Right lobe of liver (tissue), 6 donors: ENCODE results near the gene ATP2B1. TPM values are rescaled to one million over a fixed set of nuclear protein-coding genes. Genes with fewer than 3 reads are reported as not detected.

Experiments
- ATAC-seq, 4 donors: fragments of 200-7000 bp; cut with Tn5 transposase; one replicate each; pipeline ENCODE4 v1.9.1; 2020; ENCODE audit warnings: mild to moderate bottlenecking in 4 of 4, moderate library complexity in 4 of 4
- DNase-seq, 3 donors: peaks; one replicate each; pipeline ENCODE4 v3.0.0-alpha.2; 2020
- H3K27ac ChIP-seq, 3 donors: fragments of 200-600 bp; one replicate each; pipeline ENCODE4 v1.8.0; 2022
- H3K27me3 ChIP-seq, 2 donors: fragments of 200-600 bp; one replicate each; pipeline ENCODE4 v1.8.0; 2022
- H3K36me3 ChIP-seq, 4 donors: fragments of 200-600 bp; sonication (generic) in 1 of 4; one replicate each; pipeline versions ENCODE4 v1.5.1 to v1.8.0; 2017 to 2022; ENCODE audit warnings: control low read depth in 1 of 4
- H3K4me1 ChIP-seq, 4 donors: fragments of 200-600 bp; sonication (generic) in 1 of 4; one replicate each; pipeline versions ENCODE4 v1.5.1 to v1.8.0; 2017 to 2022; ENCODE audit warnings: control low read depth in 1 of 4
- H3K4me3 ChIP-seq, 3 donors: fragments of 200-600 bp; one replicate each; pipeline ENCODE4 v1.8.0; 2022
- H3K9me3 ChIP-seq, 4 donors: fragments of 200-600 bp; sonication (generic) in 1 of 4; one replicate each; pipeline versions ENCODE4 v1.5.1 to v1.8.0; 2017 to 2022; ENCODE audit warnings: control low read depth in 1 of 4
- POLR2A ChIP-seq: fragments of 450-650 bp; IDR thresholded peaks from one replicate; pipeline ENCODE4 v1.6.1; 2017; ENCODE audit warnings: antibody characterized with exemption, mild to moderate bottlenecking
- WGBS: methylation state at CpG from one replicate; pipeline ENCODE4 v1.1.6; 2018; ENCODE audit warnings: low coverage, low lambda C conversion rate; ENCODE audit not compliant: insufficient coverage; ENCODE audit errors: missing lambda C conversion rate; 5-methylcytosine and 5-hydroxymethylcytosine counted together
- intact Hi-C, 2 donors: fragments of 100-400 bp; cut with DNase I; formaldehyde crosslinking; loops; one replicate each; pipeline versions ENCODE4 v1.11.2 to v1.14.1; 2022
- total RNA-seq, 6 experiments: library from RNA; depleted of rRNA in 2 of 6; stranded (reverse); fragments of >200 nt in 2 of 6; fragmentation: NEBNext Ultra II Directional in 3 of 6; extraction: Animal tissue kit (Norgen Biotek cat#: 25700) in 3 of 6; gene quantifications; one replicate each; pipeline versions ENCODE4 v1.1.0 to v1.2.4, GENCODE V29; 2016 to 2023
- TF ChIP-seq, protein P1 (sequence below), 4 donors: fragments of 200-600 bp in 3 of 4; fragments of 450-650 bp in 1 of 4; IDR thresholded peaks; one replicate each; pipeline versions ENCODE4 v1.5.1 to v1.8.0; 2016 to 2022; ENCODE audit warnings: antibody characterized with exemption in 4 of 4, mild to moderate bottlenecking in 2 of 4
- donor health status: DM: no; HTN: yes; CAD: no.
- donor health status: DM: no; HTN: no; CAD: no.
- donor health status: DM: no; HTN: no; CAD: no.
- donor health status: DM: no; HTN: yes; CAD: no.
- donor health status: DM: no; HTN: yes; CAD: no.

The ATP2B1 gene
- total RNA-seq, 6 experiments from 2014 or later, result 10.4 to 23.9 (median 17.6) TPM

- Histone ChIP-seq H3K36me3 (no peaks in the 10 kb centered on the region), H3K4me3 (peak overlapping the region; percentile 81 to 89 (median 82)), H3K27ac (peak overlapping the region; percentile 98 to 100 (median 99)), H3K9me3 (no peaks in the 10 kb centered on the region), H3K4me1 (peaks cover 0 to 6% (median 0%) of the 10 kb centered on the region in 4 donors), H3K27me3 (no peaks in the 10 kb centered on the region)
- DNase-seq (peak; percentile 66 to 79 (median 67)), ATAC-seq (peak in 3 of 4 donors; percentile 11 to 23 (median 17))
- TF ChIP-seq, protein P1, sequence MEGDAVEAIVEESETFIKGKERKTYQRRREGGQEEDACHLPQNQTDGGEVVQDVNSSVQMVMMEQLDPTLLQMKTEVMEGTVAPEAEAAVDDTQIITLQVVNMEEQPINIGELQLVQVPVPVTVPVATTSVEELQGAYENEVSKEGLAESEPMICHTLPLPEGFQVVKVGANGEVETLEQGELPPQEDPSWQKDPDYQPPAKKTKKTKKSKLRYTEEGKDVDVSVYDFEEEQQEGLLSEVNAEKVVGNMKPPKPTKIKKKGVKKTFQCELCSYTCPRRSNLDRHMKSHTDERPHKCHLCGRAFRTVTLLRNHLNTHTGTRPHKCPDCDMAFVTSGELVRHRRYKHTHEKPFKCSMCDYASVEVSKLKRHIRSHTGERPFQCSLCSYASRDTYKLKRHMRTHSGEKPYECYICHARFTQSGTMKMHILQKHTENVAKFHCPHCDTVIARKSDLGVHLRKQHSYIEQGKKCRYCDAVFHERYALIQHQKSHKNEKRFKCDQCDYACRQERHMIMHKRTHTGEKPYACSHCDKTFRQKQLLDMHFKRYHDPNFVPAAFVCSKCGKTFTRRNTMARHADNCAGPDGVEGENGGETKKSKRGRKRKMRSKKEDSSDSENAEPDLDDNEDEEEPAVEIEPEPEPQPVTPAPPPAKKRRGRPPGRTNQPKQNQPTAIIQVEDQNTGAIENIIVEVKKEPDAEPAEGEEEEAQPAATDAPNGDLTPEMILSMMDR (IDR thresholded peaks at IDR 0.05), result no peak
- peak; percentile 57 for TF ChIP-seq POLR2A
- 4% methylated on average over 22 of the region's 45 CpGs for WGBS
- intact Hi-C loops, result no loop called here
These were observed 1.6 kb upstream of the ATP2B1 start for GRCh38 chr12:89709995-89710872.

GRCh38 chr12:89709157-89709994 lies 738 bp upstream of the ATP2B1 start:
- Histone ChIP-seq H3K36me3 (no peaks in the 10 kb centered on the region), H3K9me3 (no peaks in the 10 kb centered on the region), H3K4me1 (peaks cover 0 to 6% (median 0%) of the 10 kb centered on the region in 4 donors), H3K27ac (peak overlapping the region; percentile 98 to 100 (median 99)), H3K4me3 (peak overlapping the region; percentile 81 to 89 (median 82)), H3K27me3 (peaks cover 0 to 4% of the 10 kb centered on the region in 2 donors)
- peak; percentile 99 to 100 (median 100) for DNase-seq
- TF ChIP-seq POLR2A, result peak; percentile 97
- TF ChIP-seq, protein P1 (IDR thresholded peaks at IDR 0.05), result peak in 2 of 4 donors; percentile 8 to 11
- intact Hi-C loops, result no loop called here
- 0% methylated on average over 3 of the region's 103 CpGs for WGBS
- ATAC-seq, result peak; percentile 87 to 95 (median 90)

DNA sequence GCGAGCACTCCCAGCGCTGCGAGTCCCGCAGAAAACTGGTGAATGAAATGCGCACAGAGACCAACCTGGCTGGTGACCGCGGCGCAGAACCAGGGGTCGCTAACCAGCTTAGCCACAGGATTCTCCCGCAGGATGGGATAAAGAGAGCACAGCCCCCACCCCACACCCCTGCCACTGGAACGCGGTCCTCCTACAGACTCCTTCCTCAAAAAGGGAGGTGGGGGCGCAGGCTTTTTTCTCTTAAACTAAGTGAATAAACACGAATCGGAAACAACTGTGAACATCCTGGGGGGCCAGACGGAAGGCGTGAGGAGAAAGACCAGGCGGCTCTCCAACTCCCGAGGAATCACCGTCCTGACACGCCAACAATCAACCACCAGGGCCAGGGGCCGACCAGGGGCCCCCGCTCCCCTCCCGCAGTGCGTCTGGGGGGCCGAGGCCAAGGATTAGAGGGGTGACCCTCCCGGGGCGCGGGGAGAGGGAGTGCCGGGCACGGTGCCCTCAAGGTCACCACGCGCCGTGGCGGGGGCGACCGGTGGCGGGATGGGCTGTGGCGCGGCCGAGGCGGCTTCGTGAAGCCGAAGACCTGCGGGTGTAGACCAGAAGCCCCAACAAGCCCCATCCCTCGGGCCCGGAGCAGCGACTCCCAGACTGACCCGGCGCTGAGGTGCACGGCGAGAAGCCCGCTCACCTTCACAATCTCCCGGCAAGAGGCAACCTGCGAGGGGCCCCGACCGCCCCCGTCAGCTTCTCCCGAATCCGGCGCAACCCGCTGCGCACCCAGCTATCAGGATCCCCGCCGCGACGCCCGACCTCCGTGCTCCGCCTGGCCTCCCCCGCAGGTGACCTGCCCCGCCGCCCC lies 704 bp downstream of the ATP2B1 start:
- WGBS, result under 1% methylated on average over 22 of the region's 73 CpGs
- no peak for TF ChIP-seq POLR2A
- TF ChIP-seq, protein P1 (IDR thresholded peaks at IDR 0.05), result no peak
- ATAC-seq, result peak in 1 of 4 donors; percentile 0
- Histone ChIP-seq H3K4me3 (peak overlapping the region; percentile 81 to 89 (median 82)), H3K27ac (peak overlapping the region; percentile 98 to 100 (median 99)), H3K9me3 (no peaks in the 10 kb centered on the region), H3K27me3 (peaks cover 0 to 4% of the 10 kb centered on the region in 2 donors), H3K36me3 (no peaks in the 10 kb centered on the region), H3K4me1 (peaks cover 0 to 12% (median 5%) of the 10 kb centered on the region in 4 donors)
- intact Hi-C loops, result no loop called here
- peak; percentile 54 to 71 (median 63) for DNase-seq
